ENCODE measurements around the gene TNS1.

Gene TNS1

GRCh38 chr2:217958884-217959225 lies 43.9 kb downstream of the TNS1 start:
- no peak for TF ChIP-seq CTCF (IDR thresholded peaks at IDR 0.05; ENCODE audit: low read depth, low read length)
- DNase-seq (ENCODE audit: extremely low read depth, low read depth) = no peak

- no peak for TF ChIP-seq CTCF (IDR thresholded peaks at IDR 0.05; ENCODE audit: low read depth, low read length)
- no peak for DNase-seq (ENCODE audit: extremely low read depth, low read depth)
Observed at GRCh38 chr2:217958206-217958883, 44.5 kb downstream of the TNS1 start.

GRCh38 chr2:217956586-217957457 lies 46.0 kb downstream of the TNS1 start:
- no peak for DNase-seq (ENCODE audit: extremely low read depth, low read depth)
- TF ChIP-seq CTCF (IDR thresholded peaks at IDR 0.05; ENCODE audit: low read depth, low read length) = no peak

- DNase-seq (ENCODE audit: extremely low read depth, low read depth) = no peak
Observed at GRCh38 chr2:217955881-217956493, 46.8 kb downstream of the TNS1 start.

GRCh38 chr2:217954971-217955740 lies 47.6 kb downstream of the TNS1 start:
- no peak for DNase-seq (ENCODE audit: extremely low read depth, low read depth)
- TF ChIP-seq CTCF (IDR thresholded peaks at IDR 0.05; ENCODE audit: low read depth, low read length) = no peak

More at GRCh38 chr2:217955881-217956493, 46.8 kb downstream of the TNS1 start:
- TF ChIP-seq CTCF (IDR thresholded peaks at IDR 0.05; ENCODE audit: low read depth, low read length) = no peak

- DNase-seq (ENCODE audit: extremely low read depth, low read depth) = no peak
- no peak for TF ChIP-seq CTCF (IDR thresholded peaks at IDR 0.05; ENCODE audit: low read depth, low read length)
Observed at GRCh38 chr2:217954469-217954868, 48.3 kb downstream of the TNS1 start.
